ENCODE measurements around the gene PFKP.
"Not testable (repeated sequence)": the region's sequence is repeated elsewhere in the genome, so short reads cannot be mapped to it uniquely, and the experiment has no call there.

PFKP gene

DNA sequence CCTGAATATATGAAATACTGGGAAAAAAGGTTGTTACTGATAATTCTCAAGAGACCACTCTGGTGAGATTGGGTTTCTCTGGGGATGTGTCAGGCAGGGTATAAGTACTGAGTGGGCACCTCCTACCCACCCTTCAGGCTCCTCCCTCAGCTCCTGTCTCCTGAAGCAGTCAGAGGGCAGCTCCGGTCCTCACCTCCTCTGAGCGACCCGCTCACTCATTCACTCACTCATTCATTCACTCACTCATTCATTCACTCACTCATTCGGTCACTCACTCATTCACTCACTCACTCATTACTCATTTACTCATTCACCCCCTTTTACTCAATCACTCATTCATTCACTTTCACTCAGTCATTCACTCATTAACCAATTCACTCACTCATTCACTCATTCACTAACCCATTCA lies 6.9 kb upstream of the PFKP start:
- Histone ChIP-seq H3K9me2 (replicated peaks; ENCODE audit: insufficient read depth, low read length) (no peaks in the 10 kb centered on the region), H3K4me2 (ENCODE audit: low read depth, low read length, poor library complexity, severe bottlenecking) (no peak overlapping the region), H2AFZ (ENCODE audit: low read depth, low read length, severe bottlenecking) (no peak overlapping the region), H3K9me3 (ENCODE audit: insufficient read depth, low read length) (no peaks in the 10 kb centered on the region), H4K20me1 (ENCODE audit: low read depth, low read length) (no peaks in the 10 kb centered on the region), H3K9ac (ENCODE audit: low read length) (no peak overlapping the region), H3K79me2 (ENCODE audit: insufficient read depth, low read length) (no peaks in the 10 kb centered on the region), H3K36me3 (ENCODE audit: low read length) (no peaks in the 10 kb centered on the region), H3K4me3 (ENCODE audit: insufficient read depth, low read length, poor library complexity, severe bottlenecking) (no peak overlapping the region), H3K27ac (ENCODE audit: low read depth, low read length) (no peak overlapping the region), H3F3A (ENCODE audit: insufficient read depth) (no peaks in the 10 kb centered on the region), H3K27me3 (ENCODE audit: low read length) (no peaks in the 10 kb centered on the region)
- TF ChIP-seq, protein P1, sequence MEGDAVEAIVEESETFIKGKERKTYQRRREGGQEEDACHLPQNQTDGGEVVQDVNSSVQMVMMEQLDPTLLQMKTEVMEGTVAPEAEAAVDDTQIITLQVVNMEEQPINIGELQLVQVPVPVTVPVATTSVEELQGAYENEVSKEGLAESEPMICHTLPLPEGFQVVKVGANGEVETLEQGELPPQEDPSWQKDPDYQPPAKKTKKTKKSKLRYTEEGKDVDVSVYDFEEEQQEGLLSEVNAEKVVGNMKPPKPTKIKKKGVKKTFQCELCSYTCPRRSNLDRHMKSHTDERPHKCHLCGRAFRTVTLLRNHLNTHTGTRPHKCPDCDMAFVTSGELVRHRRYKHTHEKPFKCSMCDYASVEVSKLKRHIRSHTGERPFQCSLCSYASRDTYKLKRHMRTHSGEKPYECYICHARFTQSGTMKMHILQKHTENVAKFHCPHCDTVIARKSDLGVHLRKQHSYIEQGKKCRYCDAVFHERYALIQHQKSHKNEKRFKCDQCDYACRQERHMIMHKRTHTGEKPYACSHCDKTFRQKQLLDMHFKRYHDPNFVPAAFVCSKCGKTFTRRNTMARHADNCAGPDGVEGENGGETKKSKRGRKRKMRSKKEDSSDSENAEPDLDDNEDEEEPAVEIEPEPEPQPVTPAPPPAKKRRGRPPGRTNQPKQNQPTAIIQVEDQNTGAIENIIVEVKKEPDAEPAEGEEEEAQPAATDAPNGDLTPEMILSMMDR (IDR thresholded peaks at IDR 0.05; ENCODE audit: insufficient read depth, low read length, poor library complexity, severe bottlenecking) = no peak
- no peak for TF ChIP-seq EZH2phosphoT487 (conservative IDR thresholded peaks at IDR 0.05; ENCODE audit: low read length)

GRCh38 chr10:3061323-3061898 lies 5.9 kb upstream of the PFKP start:
- not testable (repeated sequence) for H3K9me2 ChIP-seq (replicated peaks; ENCODE audit: insufficient read depth, low read length); H3F3A ChIP-seq (ENCODE audit: insufficient read depth); H3K36me3 ChIP-seq (ENCODE audit: low read length); H3K9me3 ChIP-seq (ENCODE audit: insufficient read depth, low read length); H3K4me3 ChIP-seq (ENCODE audit: insufficient read depth, low read length, poor library complexity, severe bottlenecking); H4K20me1 ChIP-seq (ENCODE audit: low read depth, low read length); H3K27ac ChIP-seq (ENCODE audit: low read depth, low read length); H3K79me2 ChIP-seq (ENCODE audit: insufficient read depth, low read length); H3K27me3 ChIP-seq (ENCODE audit: low read length); H3K9ac ChIP-seq (ENCODE audit: low read length); H3K4me2 ChIP-seq (ENCODE audit: low read depth, low read length, poor library complexity, severe bottlenecking); H2AFZ ChIP-seq (ENCODE audit: low read depth, low read length, severe bottlenecking)

DNA sequence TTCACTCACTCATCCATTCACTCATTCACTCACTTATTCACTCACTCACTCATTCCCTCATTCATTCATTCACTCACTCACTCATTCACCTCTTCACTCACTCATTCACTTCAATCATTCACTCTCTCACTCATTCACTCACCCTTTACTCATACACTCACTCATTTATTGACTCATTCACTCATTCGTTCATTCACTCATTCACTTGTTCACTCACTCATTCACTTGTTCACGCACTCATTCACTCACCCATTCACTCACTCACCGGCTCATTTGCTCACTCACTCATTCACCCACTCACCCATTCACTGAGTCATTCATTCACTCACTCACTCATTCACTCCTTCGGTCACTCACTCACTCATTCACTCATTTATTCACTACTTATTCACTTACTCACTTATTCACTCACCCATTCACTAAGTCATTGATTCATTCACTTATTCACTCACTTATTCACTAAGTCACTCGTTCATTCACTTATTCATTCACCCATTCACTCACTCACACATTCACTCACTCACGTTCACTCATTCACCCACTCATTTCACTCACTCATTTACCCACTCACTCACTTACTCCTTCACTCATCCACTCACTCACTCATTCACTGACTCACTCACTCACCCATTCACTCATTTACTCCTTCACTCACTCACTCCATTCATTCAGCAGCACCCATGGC lies 4.7 kb upstream of the PFKP start:
- H4K20me1 ChIP-seq (ENCODE audit: low read depth, low read length) = no peaks in the 10 kb centered on the region
- H3K9ac ChIP-seq (ENCODE audit: low read length) = no peak overlapping the region
- no peak for TF ChIP-seq EZH2phosphoT487 (conservative IDR thresholded peaks at IDR 0.05; ENCODE audit: low read length)
- TF ChIP-seq, protein P1 (IDR thresholded peaks at IDR 0.05; ENCODE audit: insufficient read depth, low read length, poor library complexity, severe bottlenecking) = no peak
- H3F3A ChIP-seq (ENCODE audit: insufficient read depth) = no peaks in the 10 kb centered on the region
- no peaks in the 10 kb centered on the region for H3K36me3 ChIP-seq (ENCODE audit: low read length)
- no peaks in the 10 kb centered on the region for H3K9me3 ChIP-seq (ENCODE audit: insufficient read depth, low read length)
- no peaks in the 10 kb centered on the region for H3K9me2 ChIP-seq (replicated peaks; ENCODE audit: insufficient read depth, low read length)
- H3K27ac ChIP-seq (ENCODE audit: low read depth, low read length) = no peak overlapping the region
- H3K4me2 ChIP-seq (ENCODE audit: low read depth, low read length, poor library complexity, severe bottlenecking) = no peak overlapping the region
- 0 out of 2 replicates have a peak, but pooled peaks cover under 1% of the 10 kb centered on the region for H3K79me2 ChIP-seq (ENCODE audit: insufficient read depth, low read length)
- H3K27me3 ChIP-seq (ENCODE audit: low read length) = no peaks in the 10 kb centered on the region
- no peak overlapping the region for H3K4me3 ChIP-seq (ENCODE audit: insufficient read depth, low read length, poor library complexity, severe bottlenecking)
- no peak overlapping the region for H2AFZ ChIP-seq (ENCODE audit: low read depth, low read length, severe bottlenecking)

DNA sequence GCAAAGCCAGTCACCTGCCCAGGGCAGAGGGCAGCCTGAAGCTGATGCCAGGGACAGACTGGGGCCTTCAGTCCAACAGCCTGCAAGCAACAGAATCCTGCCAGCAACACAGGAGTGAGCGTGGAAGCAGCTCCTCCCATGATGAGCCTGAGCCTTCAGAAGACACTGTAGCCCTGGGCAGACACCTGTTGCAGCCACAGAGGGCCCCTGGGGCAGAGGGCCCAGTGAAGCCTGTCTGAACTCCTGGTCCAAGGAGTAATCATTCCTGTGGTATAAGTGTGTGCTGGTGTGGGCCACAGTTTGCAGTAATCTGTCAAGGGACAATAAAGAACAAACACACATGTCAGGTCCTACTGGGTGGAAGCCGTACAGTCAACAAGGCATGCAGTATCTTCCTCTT lies 2.9 kb upstream of the PFKP start:
- Histone ChIP-seq H3K36me3 (ENCODE audit: low read length) (no peaks in the 10 kb centered on the region), H4K20me1 (ENCODE audit: low read depth, low read length) (no peaks in the 10 kb centered on the region), H3K27ac (ENCODE audit: low read depth, low read length) (no peak overlapping the region), H2AFZ (ENCODE audit: low read depth, low read length, severe bottlenecking) (no peak overlapping the region), H3K9ac (ENCODE audit: low read length) (no peak overlapping the region), H3K4me2 (ENCODE audit: low read depth, low read length, poor library complexity, severe bottlenecking) (no peak overlapping the region), H3F3A (ENCODE audit: insufficient read depth) (no peaks in the 10 kb centered on the region), H3K27me3 (ENCODE audit: low read length) (no peaks in the 10 kb centered on the region), H3K9me3 (ENCODE audit: insufficient read depth, low read length) (no peaks in the 10 kb centered on the region), H3K4me3 (ENCODE audit: insufficient read depth, low read length, poor library complexity, severe bottlenecking) (no peak overlapping the region), H3K79me2 (ENCODE audit: insufficient read depth, low read length) (peaks cover 18% of the 10 kb centered on the region), H3K9me2 (replicated peaks; ENCODE audit: insufficient read depth, low read length) (no peaks in the 10 kb centered on the region)
- TF ChIP-seq, protein P1 (IDR thresholded peaks at IDR 0.05; ENCODE audit: insufficient read depth, low read length, poor library complexity, severe bottlenecking) = no peak
- no peak for TF ChIP-seq EZH2phosphoT487 (conservative IDR thresholded peaks at IDR 0.05; ENCODE audit: low read length)

Measured in SU-DHL-6 (cell line).